Measurements from ENCODE around the gene STKLD1. TPM values are rescaled to one million over a fixed set of nuclear protein-coding genes. Genes with fewer than 3 reads are reported as not detected.
"Not testable (repeated sequence)": the region's sequence is repeated elsewhere in the genome, so short reads cannot be mapped to it uniquely, and the experiment has no call there.

Gene STKLD1
- total RNA-seq, 1 experiment from 2014 or later, result 3.1 TPM

- H2AFZ ChIP-seq, result 0 out of 2 replicates have a peak overlapping the region, but pooled peaks have one; percentile 20
- H3K4me2 ChIP-seq, result peak overlapping the region; percentile 81
- peaks cover 36% of the 10 kb centered on the region for H3K4me1 ChIP-seq (replicated peaks; ENCODE audit: insufficient read depth)
- BruUV-seq (replicated peaks), result no TSS peak
- peaks cover 59% of the 10 kb centered on the region for H3K79me2 ChIP-seq (ENCODE audit: low read depth)
- ChIA-PET POLR2A (ENCODE audit: unreplicated experiment) (interaction anchor here (0.7 kb wide), 2 partner anchors 74 to 272 kb away, joined by 3 to 4 read pairs; no protein-coding TSS in a partner anchor), CTCF (interaction anchor here (0.7 kb wide), 1 partner anchor 187 kb away, joined by 3 read pairs; no protein-coding TSS in a partner anchor)
- no peak for TF ChIP-seq CTCF (conservative IDR thresholded peaks at IDR 0.05)
- no peak for TF ChIP-seq EZH2 (IDR thresholded peaks at IDR 0.05; ENCODE audit: low read depth)
- H3K9me3 ChIP-seq (ENCODE audit: insufficient read depth, low read depth), result no peaks in the 10 kb centered on the region
- H3K27ac ChIP-seq, result 0 out of 2 replicates have a peak overlapping the region, but pooled peaks have one; percentile 59
- peaks cover 9% of the 10 kb centered on the region for H3K36me3 ChIP-seq (ENCODE audit: low read depth)
- intact Hi-C loops (cut with micrococcal nuclease; ENCODE audit: unreplicated experiment), result loop anchor here (2.0 kb wide), 1 partner anchor 18 kb away; the partner anchor contains the start of genes SURF1 and SURF2
- peak overlapping the region; percentile 69 for H3K4me3 ChIP-seq
- DNase-seq, result no peak
- H3F3A ChIP-seq (ENCODE audit: insufficient read depth, low read depth), result peaks cover 13% of the 10 kb centered on the region
- H3K27me3 ChIP-seq (ENCODE audit: insufficient read depth, low read depth), result no peaks in the 10 kb centered on the region
- peaks cover 52% of the 10 kb centered on the region for H4K20me1 ChIP-seq (ENCODE audit: insufficient read depth)
- H3K9me2 ChIP-seq (ENCODE audit: insufficient read depth), result no peaks in the 10 kb centered on the region
Observed at GRCh38 chr9:133374612-133375115, 1.5 kb upstream of the STKLD1 start.

GRCh38 chr9:133375116-133375723 is 946 bp upstream of the STKLD1 start:
- Histone ChIP-seq H3K79me2 (ENCODE audit: low read depth) (peaks cover 53% of the 10 kb centered on the region), H3K36me3 (ENCODE audit: low read depth) (peaks cover 9% of the 10 kb centered on the region), H2AFZ (0 out of 2 replicates have a peak overlapping the region, but pooled peaks have one; percentile 20), H4K20me1 (ENCODE audit: insufficient read depth) (peaks cover 47% of the 10 kb centered on the region), H3K4me3 (peak overlapping the region; percentile 69), H3F3A (ENCODE audit: insufficient read depth, low read depth) (peaks cover 13% of the 10 kb centered on the region), H3K27me3 (ENCODE audit: insufficient read depth, low read depth) (no peaks in the 10 kb centered on the region), H3K27ac (peak overlapping the region; percentile 59; the same call in 1 of the 2 replicates), H3K9me2 (ENCODE audit: insufficient read depth) (no peaks in the 10 kb centered on the region), H3K4me2 (peak overlapping the region; percentile 81), H3K4me1 (replicated peaks; ENCODE audit: insufficient read depth) (peaks cover 36% of the 10 kb centered on the region), H3K9me3 (ENCODE audit: insufficient read depth, low read depth) (no peaks in the 10 kb centered on the region)
- POLR2A ChIA-PET (ENCODE audit: unreplicated experiment), result interaction anchor here (0.7 kb wide), 2 partner anchors 73 to 272 kb away, joined by 3 to 4 read pairs; no protein-coding TSS in a partner anchor
- CTCF ChIA-PET, result interaction anchor here (0.5 kb wide), 1 partner anchor 181 kb away, joined by 9 read pairs; no protein-coding TSS in a partner anchor
- BruUV-seq (replicated peaks), result no TSS peak
- TF ChIP-seq CTCF (conservative IDR thresholded peaks at IDR 0.05) (no peak; the same call in 1 of the 2 replicates), EZH2 (IDR thresholded peaks at IDR 0.05; ENCODE audit: low read depth) (no peak)
- DNase-seq, result peak; percentile 30 to 50
- intact Hi-C loops (cut with micrococcal nuclease; ENCODE audit: unreplicated experiment), result loop anchor here (2.0 kb wide), 1 partner anchor 18 kb away; the partner anchor contains the start of genes SURF1 and SURF2

DNA sequence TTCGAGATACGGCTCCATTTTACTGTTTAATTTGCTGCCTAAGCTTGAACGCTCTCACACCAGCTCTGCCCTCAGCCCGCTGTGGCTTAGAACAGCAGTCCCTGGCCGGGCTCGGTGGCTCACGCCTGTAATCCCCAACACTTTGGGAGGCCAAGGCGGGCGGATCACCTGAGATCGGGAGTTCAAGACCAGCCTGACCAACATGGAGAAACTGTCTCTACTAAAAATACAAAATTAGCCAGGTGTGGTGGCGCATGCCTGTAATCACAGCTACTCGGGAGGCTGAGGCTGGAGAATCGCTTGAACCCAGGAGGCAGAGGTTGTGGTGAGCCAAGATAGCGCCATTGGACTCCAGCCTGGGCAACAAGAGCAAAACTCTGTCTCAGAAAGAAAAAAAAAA is 1.1 kb downstream of the STKLD1 start:
- H3K4me2 ChIP-seq, result peak overlapping the region; percentile 94; the same call in 1 of the 2 replicates

More for the DNA sequence above, 1.1 kb downstream of the STKLD1 start:
- peaks cover 26% of the 10 kb centered on the region for H4K20me1 ChIP-seq (ENCODE audit: insufficient read depth)
- ChIA-PET CTCF (interaction anchor here (0.6 to 0.7 kb wide), 4 partner anchors 109 to 808 kb away, joined by 3 to 4 read pairs (median 4); no protein-coding TSS in a partner anchor), POLR2A (ENCODE audit: unreplicated experiment) (interaction anchor here (0.5 to 0.7 kb wide), 2 partner anchors 190 to 755 kb away, joined by 4 to 7 read pairs; no protein-coding TSS in a partner anchor)
- peak overlapping the region; percentile 69; the same call in 1 of the 2 replicates for H3K4me3 ChIP-seq
- intact Hi-C loops (cut with micrococcal nuclease; ENCODE audit: unreplicated experiment); H2AFZ ChIP-seq; DNase-seq; H3K9me2 ChIP-seq (ENCODE audit: insufficient read depth); H3K9me3 ChIP-seq (ENCODE audit: insufficient read depth, low read depth); H3K27me3 ChIP-seq (ENCODE audit: insufficient read depth, low read depth); H3K36me3 ChIP-seq (ENCODE audit: low read depth); H3K27ac ChIP-seq; BruUV-seq (replicated peaks): not testable (repeated sequence)
- H3K4me1 ChIP-seq (replicated peaks; ENCODE audit: insufficient read depth), result peaks cover 36% of the 10 kb centered on the region
- H3F3A ChIP-seq (ENCODE audit: insufficient read depth, low read depth), result peaks cover 13% of the 10 kb centered on the region
- peaks cover 33% of the 10 kb centered on the region for H3K79me2 ChIP-seq (ENCODE audit: low read depth)

Data from PC-9 (cell line).